Adipocyte (in vitro differentiated cells): Measurements from ENCODE around the gene ZDHHC16.

Experiments used
- DNase-seq: peaks from one replicate; pipeline ENCODE4 v3.0.0-alpha.2; 2015; ENCODE audit warnings: low read depth
- H3K27me3 ChIP-seq: replicated peaks from 2 replicates; pipeline ENCODE4 v1.7.0; 2013; ENCODE audit warnings: mild to moderate bottlenecking, low read length, moderate library complexity; ENCODE audit not compliant: control insufficient read depth, insufficient read depth
- H3K36me3 ChIP-seq: 2 replicates; pipeline ENCODE4 v1.7.0; 2013; ENCODE audit warnings: low read length, mild to moderate bottlenecking, moderate library complexity; ENCODE audit not compliant: control insufficient read depth, insufficient read depth, severe bottlenecking
- H3K4me1 ChIP-seq: 2 replicates; pipeline ENCODE4 v1.7.0; 2013; ENCODE audit warnings: mild to moderate bottlenecking, low read length, moderate library complexity; ENCODE audit not compliant: control insufficient read depth, insufficient read depth
- H3K4me3 ChIP-seq: 2 replicates; pipeline ENCODE4 v1.7.0; 2013; ENCODE audit warnings: mild to moderate bottlenecking, low read length, moderate library complexity
- H3K9ac ChIP-seq: 2 replicates; pipeline ENCODE4 v1.7.0; 2013; ENCODE audit warnings: mild to moderate bottlenecking, low read length, moderate library complexity
- H3K9me3 ChIP-seq: 2 replicates; pipeline ENCODE4 v1.7.0; 2013; ENCODE audit warnings: mild to moderate bottlenecking, low read length, moderate library complexity; ENCODE audit not compliant: control insufficient read depth

The ZDHHC16 gene

DNA sequence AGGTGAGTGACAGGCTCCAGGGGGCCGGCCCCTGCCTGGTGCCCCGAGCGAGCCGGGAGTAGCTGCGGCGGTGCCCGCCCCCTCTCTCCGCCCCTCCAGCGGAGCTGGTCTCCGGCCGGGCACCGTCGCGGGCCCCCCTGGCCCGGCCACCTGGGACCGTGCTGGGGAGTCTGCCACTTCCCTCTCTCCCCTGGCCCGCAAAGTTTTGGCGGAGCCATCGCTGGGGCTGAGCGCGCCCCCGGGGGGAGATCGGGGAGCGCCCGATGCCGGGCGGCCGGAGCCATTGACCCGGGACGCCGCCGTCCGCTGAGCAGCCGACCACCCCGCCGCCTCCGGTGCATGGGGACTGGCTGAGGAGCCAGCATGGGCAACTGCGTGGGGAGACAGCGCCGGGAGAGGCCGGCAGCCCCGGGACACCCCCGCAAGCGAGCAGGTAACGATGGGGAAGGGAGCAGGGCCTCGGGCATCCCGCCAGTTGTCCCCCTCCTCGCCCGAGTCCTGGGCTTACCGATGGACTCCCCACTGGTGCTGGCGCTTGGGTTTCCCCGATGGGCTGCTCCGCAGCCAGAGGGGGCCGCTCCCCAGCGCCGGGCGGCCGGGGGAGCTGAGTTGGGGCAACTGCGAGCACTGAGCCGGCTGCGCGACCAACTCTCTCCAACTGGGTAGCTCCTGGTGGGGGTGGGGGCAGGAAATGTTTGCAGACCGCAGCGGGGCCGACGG, 53.0 kb downstream of the ZDHHC16 start, which contains the start of gene UBTD1:
UBTD1 (plus strand) TSS at position 84 of the 720 bp plus-strand sequence; CDS start at position 364, 280 bp downstream.
- peak; percentile 84 for DNase-seq
- peaks cover 3% of the 10 kb centered on the region for H3K36me3 ChIP-seq
- no peaks in the 10 kb centered on the region for H3K27me3 ChIP-seq
- peak within 1 kb of the TSS; percentile 99 for H3K9ac ChIP-seq
- H3K4me1 ChIP-seq, result peaks cover 45% of the 10 kb centered on the region
- H3K4me3 ChIP-seq, result peak within 1 kb of the TSS; percentile 100
- H3K9me3 ChIP-seq, result no peaks in the 10 kb centered on the region

DNA sequence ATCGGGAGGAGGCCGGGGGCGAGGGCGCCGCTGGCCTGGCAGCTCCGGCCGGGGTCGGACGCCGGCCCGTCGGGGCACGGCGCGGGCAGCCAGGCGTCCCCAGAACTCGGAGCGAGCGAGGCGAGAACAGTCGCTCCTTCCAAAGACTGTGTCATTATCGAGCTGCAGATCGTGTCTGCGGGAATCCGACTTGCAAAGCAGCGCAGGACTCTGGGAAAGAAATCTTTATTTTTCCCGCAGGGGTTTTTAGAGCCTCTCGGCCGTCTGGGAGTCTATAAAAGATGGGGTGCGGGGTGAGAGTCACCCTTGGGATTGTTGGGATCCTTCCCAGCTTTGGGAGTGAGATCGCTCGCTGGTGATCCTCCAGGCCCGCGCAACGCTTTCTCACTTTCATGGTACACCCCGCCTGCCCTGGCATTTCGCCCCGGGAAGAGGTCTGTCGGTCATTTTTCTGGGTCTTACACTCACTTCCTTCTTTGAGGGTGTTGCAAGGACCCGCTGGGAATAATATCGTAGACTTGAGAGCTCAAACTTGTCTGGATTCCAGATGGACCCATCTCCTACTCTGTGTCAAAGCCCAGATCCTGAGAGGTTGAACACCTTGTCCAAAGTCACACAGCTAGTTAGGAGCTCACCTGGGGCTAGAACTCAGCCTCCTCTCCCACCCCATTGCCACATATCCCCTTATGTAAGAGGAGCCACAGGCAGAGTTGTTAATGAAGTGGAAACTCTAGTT, 53.8 kb downstream of the ZDHHC16 start:
- peaks cover 5% of the 10 kb centered on the region for H3K36me3 ChIP-seq
- peak overlapping the region; percentile 93 for H3K4me3 ChIP-seq
- peak overlapping the region; percentile 95 for H3K9ac ChIP-seq
- H3K9me3 ChIP-seq, result no peaks in the 10 kb centered on the region
- H3K4me1 ChIP-seq, result peaks cover 38% of the 10 kb centered on the region
- H3K27me3 ChIP-seq, result no peaks in the 10 kb centered on the region
- peak; percentile 84 for DNase-seq

- no peaks in the 10 kb centered on the region for H3K27me3 ChIP-seq
- peaks cover 33% of the 10 kb centered on the region for H3K4me1 ChIP-seq
- DNase-seq, result no peak
- H3K9me3 ChIP-seq, result no peaks in the 10 kb centered on the region
- peak overlapping the region; percentile 95 for H3K9ac ChIP-seq
- peak overlapping the region; percentile 93 for H3K4me3 ChIP-seq
- peaks cover 5% of the 10 kb centered on the region for H3K36me3 ChIP-seq
These were observed 54.3 kb downstream of the ZDHHC16 start for GRCh38 chr10:97500297-97500575.

- Histone ChIP-seq H3K9me3 (no peaks in the 10 kb centered on the region), H3K36me3 (peaks cover 5% of the 10 kb centered on the region), H3K4me1 (peaks cover 17% of the 10 kb centered on the region), H3K4me3 (no peak overlapping the region), H3K27me3 (no peaks in the 10 kb centered on the region), H3K9ac (no peak overlapping the region)
- no peak for DNase-seq
These were observed 56.9 kb downstream of the ZDHHC16 start for GRCh38 chr10:97502916-97503315.

GRCh38 chr10:97503406-97503805, 57.4 kb downstream of the ZDHHC16 start:
- Histone ChIP-seq H3K4me1 (peaks cover 17% of the 10 kb centered on the region), H3K27me3 (no peaks in the 10 kb centered on the region), H3K36me3 (peaks cover 5% of the 10 kb centered on the region), H3K4me3 (no peak overlapping the region), H3K9ac (no peak overlapping the region), H3K9me3 (no peaks in the 10 kb centered on the region)
- DNase-seq, result no peak

DNA sequence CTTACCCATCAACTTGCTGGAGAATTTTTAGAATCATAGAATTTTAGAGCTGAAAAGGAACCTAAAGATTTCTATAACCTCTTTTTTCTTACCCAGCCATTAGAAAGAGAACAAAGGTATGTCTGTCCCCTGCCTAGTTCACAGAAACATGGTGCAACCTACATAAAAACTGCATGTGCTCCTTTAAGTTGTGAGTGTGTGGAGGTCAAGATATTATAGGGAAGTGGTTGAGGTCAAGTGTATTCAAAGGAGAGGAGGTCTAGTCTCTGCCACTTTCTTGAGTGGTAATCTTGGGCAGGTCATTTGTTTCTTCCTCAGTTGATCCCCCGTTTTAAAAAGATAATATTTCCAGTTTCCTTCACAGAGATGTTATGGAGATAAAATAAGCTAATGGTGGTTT, 59.2 kb downstream of the ZDHHC16 start:
- H3K4me3 ChIP-seq, result no peak overlapping the region
- H3K4me1 ChIP-seq, result peaks cover 15% of the 10 kb centered on the region
- no peak overlapping the region for H3K9ac ChIP-seq
- DNase-seq, result no peak
- no peaks in the 10 kb centered on the region for H3K27me3 ChIP-seq
- H3K36me3 ChIP-seq, result peaks cover 5% of the 10 kb centered on the region
- no peaks in the 10 kb centered on the region for H3K9me3 ChIP-seq

GRCh38 chr10:97506199-97506991, 60.4 kb downstream of the ZDHHC16 start:
- H3K27me3 ChIP-seq, result no peaks in the 10 kb centered on the region
- peaks cover 4% of the 10 kb centered on the region for H3K4me1 ChIP-seq
- H3K4me3 ChIP-seq, result no peak overlapping the region
- peaks cover 5% of the 10 kb centered on the region for H3K36me3 ChIP-seq
- H3K9ac ChIP-seq, result no peak overlapping the region
- DNase-seq, result no peak
- H3K9me3 ChIP-seq, result no peaks in the 10 kb centered on the region
